ENCODE data around the gene OR8A1.

- TF ChIP-seq CTCF (IDR thresholded peaks at IDR 0.05), result no peak
- TF ChIP-seq POLR2AphosphoS5 (IDR thresholded peaks at IDR 0.05), result no peak
These were observed 21.6 kb downstream of the OR8A1 start for GRCh38 chr11:124591430-124591829.
